ENCODE measurements around the gene NCOR1.

DNA sequence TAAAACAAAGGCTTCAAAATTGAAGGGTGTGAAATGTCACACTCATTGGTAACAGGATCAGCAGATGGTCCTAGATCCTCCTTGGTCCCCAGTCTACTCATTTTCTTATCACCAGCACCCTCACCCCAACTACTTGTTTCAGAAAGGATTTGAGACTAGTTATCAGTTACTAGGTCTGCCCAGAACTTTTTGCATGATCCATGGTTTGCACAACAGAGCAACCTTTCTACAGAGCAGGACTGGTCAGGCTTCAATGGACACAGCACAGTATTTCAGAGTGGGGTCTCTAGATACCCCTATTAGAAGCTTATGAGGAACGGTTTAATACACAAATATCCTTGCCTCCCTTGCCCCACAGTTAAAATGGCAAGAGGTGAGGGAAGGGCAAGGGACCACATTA is 190.1 kb downstream of the NCOR1 start:
- TF ChIP-seq, protein P1, sequence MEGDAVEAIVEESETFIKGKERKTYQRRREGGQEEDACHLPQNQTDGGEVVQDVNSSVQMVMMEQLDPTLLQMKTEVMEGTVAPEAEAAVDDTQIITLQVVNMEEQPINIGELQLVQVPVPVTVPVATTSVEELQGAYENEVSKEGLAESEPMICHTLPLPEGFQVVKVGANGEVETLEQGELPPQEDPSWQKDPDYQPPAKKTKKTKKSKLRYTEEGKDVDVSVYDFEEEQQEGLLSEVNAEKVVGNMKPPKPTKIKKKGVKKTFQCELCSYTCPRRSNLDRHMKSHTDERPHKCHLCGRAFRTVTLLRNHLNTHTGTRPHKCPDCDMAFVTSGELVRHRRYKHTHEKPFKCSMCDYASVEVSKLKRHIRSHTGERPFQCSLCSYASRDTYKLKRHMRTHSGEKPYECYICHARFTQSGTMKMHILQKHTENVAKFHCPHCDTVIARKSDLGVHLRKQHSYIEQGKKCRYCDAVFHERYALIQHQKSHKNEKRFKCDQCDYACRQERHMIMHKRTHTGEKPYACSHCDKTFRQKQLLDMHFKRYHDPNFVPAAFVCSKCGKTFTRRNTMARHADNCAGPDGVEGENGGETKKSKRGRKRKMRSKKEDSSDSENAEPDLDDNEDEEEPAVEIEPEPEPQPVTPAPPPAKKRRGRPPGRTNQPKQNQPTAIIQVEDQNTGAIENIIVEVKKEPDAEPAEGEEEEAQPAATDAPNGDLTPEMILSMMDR (IDR thresholded peaks at IDR 0.05; ENCODE audit: low read depth, low read length), result no peak
- TF ChIP-seq EZH2phosphoT487 (IDR thresholded peaks at IDR 0.05; ENCODE audit: low read depth), result no peak
